ENCODE results near the gene MYO18A.

DNA sequence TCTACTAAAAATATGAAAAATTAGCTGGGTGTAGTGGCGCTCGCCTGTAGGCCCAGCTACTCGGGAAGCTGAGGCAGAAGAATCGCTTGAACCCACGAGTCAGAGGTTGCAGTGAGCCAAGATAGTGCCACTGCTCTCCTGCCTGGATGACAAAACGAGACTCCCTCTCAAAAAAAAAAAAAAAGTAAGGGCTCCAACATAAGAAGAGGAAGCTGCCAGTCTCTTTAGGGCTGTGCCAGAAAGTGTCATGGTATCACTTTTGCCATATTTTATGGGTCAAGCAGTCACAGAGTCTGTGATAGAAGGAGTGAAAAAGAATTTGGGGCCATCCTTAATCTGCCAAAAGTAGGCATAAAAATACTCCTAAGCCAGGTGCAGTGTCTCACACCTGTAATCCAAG is 138.6 kb downstream of the MYO18A start:
- TF ChIP-seq, protein P1, sequence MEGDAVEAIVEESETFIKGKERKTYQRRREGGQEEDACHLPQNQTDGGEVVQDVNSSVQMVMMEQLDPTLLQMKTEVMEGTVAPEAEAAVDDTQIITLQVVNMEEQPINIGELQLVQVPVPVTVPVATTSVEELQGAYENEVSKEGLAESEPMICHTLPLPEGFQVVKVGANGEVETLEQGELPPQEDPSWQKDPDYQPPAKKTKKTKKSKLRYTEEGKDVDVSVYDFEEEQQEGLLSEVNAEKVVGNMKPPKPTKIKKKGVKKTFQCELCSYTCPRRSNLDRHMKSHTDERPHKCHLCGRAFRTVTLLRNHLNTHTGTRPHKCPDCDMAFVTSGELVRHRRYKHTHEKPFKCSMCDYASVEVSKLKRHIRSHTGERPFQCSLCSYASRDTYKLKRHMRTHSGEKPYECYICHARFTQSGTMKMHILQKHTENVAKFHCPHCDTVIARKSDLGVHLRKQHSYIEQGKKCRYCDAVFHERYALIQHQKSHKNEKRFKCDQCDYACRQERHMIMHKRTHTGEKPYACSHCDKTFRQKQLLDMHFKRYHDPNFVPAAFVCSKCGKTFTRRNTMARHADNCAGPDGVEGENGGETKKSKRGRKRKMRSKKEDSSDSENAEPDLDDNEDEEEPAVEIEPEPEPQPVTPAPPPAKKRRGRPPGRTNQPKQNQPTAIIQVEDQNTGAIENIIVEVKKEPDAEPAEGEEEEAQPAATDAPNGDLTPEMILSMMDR (IDR thresholded peaks at IDR 0.05 in 4 of 5, conservative IDR thresholded peaks at IDR 0.05 in 1 of 5): no peak
- TF ChIP-seq POLR2A (IDR thresholded peaks at IDR 0.05): no peak

Measured in gastrocnemius medialis (tissue), 4 donors.